Activated B cell treated with CpG ODN at 0.5 μM for 24 hours (primary cell): ENCODE data around the gene ANKRD24. TPM values are rescaled to one million over a fixed set of nuclear protein-coding genes. Genes with fewer than 3 reads are reported as not detected.
"Not testable (repeated sequence)": the region's sequence is repeated elsewhere in the genome, so short reads cannot be mapped to it uniquely, and the experiment has no call there.

Source experiments
- ATAC-seq: fragments of 200-7000 bp; cut with Tn5 transposase; one replicate; pipeline ENCODE4 v1.10.0; 2021; ENCODE audit warnings: low read depth, mild to moderate bottlenecking, moderate library complexity
- CTCF ChIA-PET: fragments of 350-600 bp; sonication (Branson Sonifier 250); formaldehyde crosslinking; loops from one replicate; lab custom pipeline; 2021; ENCODE audit warnings: antibody characterized with exemption; lab: Charles Lee
- POLR2A ChIA-PET: fragments of 350-600 bp; sonication (Branson Sonifier 250); formaldehyde crosslinking; loops from one replicate; lab custom pipeline; 2021; ENCODE audit warnings: antibody characterized with exemption; lab: Charles Lee
- DNase-seq: peaks from one replicate; pipeline ENCODE4 v3.0.0; 2022
- H3K27ac Mint-ChIP-seq: one replicate; pipeline ENCODE4 v1.8.0; 2020; ENCODE audit warnings: mixed read lengths
- H3K27me3 Mint-ChIP-seq: one replicate; pipeline ENCODE4 v1.8.0; 2021; ENCODE audit warnings: mixed read lengths
- H3K36me3 Mint-ChIP-seq: one replicate; pipeline ENCODE4 v1.8.0; 2021; ENCODE audit warnings: low read depth, mixed read lengths
- H3K4me1 Mint-ChIP-seq: one replicate; pipeline ENCODE4 v1.8.0; 2021; ENCODE audit warnings: mixed read lengths
- H3K4me3 Mint-ChIP-seq: one replicate; pipeline ENCODE4 v1.8.0; 2020; ENCODE audit warnings: mild to moderate bottlenecking, mixed read lengths
- H3K9me3 Mint-ChIP-seq: one replicate; pipeline ENCODE4 v1.8.0; 2020; ENCODE audit warnings: mixed read lengths
- CTCF ChIP-seq: fragments of 200-600 bp; IDR thresholded peaks from one replicate; pipeline ENCODE4 v1.8.0; 2022; ENCODE audit warnings: antibody characterized with exemption, mild to moderate bottlenecking
- intact Hi-C: fragments of 100-400 bp; cut with micrococcal nuclease; formaldehyde crosslinking; loops from one replicate; pipeline ENCODE4 v1.15.1; 2024
- total RNA-seq: library from RNA; stranded (reverse); gene quantifications from 2 replicates; pipeline ENCODE4 v1.2.3, GENCODE V29; 2022

Gene ANKRD24
- total RNA-seq, 1 donor from 2014 or later, result 0.49 TPM

- H3K4me3 Mint-ChIP-seq, result no peak overlapping the region
- peaks cover 5% of the 10 kb centered on the region for H3K27me3 Mint-ChIP-seq
- H3K4me1 Mint-ChIP-seq, result peaks cover 14% of the 10 kb centered on the region
- ATAC-seq (peak; percentile 95), DNase-seq (peak; percentile 84)
- no peaks in the 10 kb centered on the region for H3K9me3 Mint-ChIP-seq
- H3K36me3 Mint-ChIP-seq, result no peaks in the 10 kb centered on the region
- TF ChIP-seq CTCF, result peak; percentile 71
- ChIA-PET CTCF (interaction anchor here (0.6 to 3.6 kb wide), 30 partner anchors 14 to 378 kb away, joined by 3 to 31 read pairs (median 3); partner anchors contain the start of genes APBA3, EEF2 and STAP2), POLR2A (interaction anchor here (0.5 to 2.0 kb wide), 10 partner anchors 15 to 377 kb away, joined by 3 to 30 read pairs (median 5); partner anchors contain the start of genes EEF2, MRPL54 and ZBTB7A)
- intact Hi-C loops, result loop anchor here (1.0 kb wide), 4 partner anchors 30 to 153 kb away; partner anchors contain the start of gene ZBTB7A
- H3K27ac Mint-ChIP-seq, result peak overlapping the region; percentile 10
Observed at GRCh38 chr19:4139614-4140236, 42.8 kb upstream of the ANKRD24 start.

- Mint-ChIP-seq H3K4me1 (peaks cover 14% of the 10 kb centered on the region), H3K36me3 (no peaks in the 10 kb centered on the region), H3K27ac (peak overlapping the region; percentile 56), H3K4me3 (peak overlapping the region; percentile 56), H3K9me3 (no peaks in the 10 kb centered on the region), H3K27me3 (peaks cover 7% of the 10 kb centered on the region)
- TF ChIP-seq CTCF, result no peak
- intact Hi-C loops, result loop anchor here (1.0 kb wide), 1 partner anchor 64 kb away; no protein-coding TSS in a partner anchor
- ATAC-seq, result peak; percentile 84
- ChIA-PET CTCF (interaction anchor here (0.6 to 3.6 kb wide), 29 partner anchors 13 to 379 kb away, joined by 3 to 31 read pairs (median 3); partner anchors contain the start of genes APBA3, EEF2 and STAP2), POLR2A (interaction anchor here (0.5 to 2.0 kb wide), 10 partner anchors 14 to 378 kb away, joined by 3 to 30 read pairs (median 4); partner anchors contain the start of genes EEF2, MRPL54, YJU2 and ZBTB7A)
- DNase-seq, result peak; percentile 23
Observed at GRCh38 chr19:4140237-4140711, 42.2 kb upstream of the ANKRD24 start.

- CTCF ChIA-PET, DNase-seq, intact Hi-C loops, H3K9me3 Mint-ChIP-seq, H3K27ac Mint-ChIP-seq, ATAC-seq, H3K36me3 Mint-ChIP-seq, POLR2A ChIA-PET, H3K4me3 Mint-ChIP-seq: not testable (repeated sequence)
- H3K27me3 Mint-ChIP-seq, result peaks cover 11% of the 10 kb centered on the region
- peaks cover 14% of the 10 kb centered on the region for H3K4me1 Mint-ChIP-seq
Observed at GRCh38 chr19:4142916-4143315, 39.6 kb upstream of the ANKRD24 start.

GRCh38 chr19:4144666-4145249 lies 37.7 kb upstream of the ANKRD24 start:
- H3K36me3 Mint-ChIP-seq, result no peaks in the 10 kb centered on the region
- no peak for TF ChIP-seq CTCF
- DNase-seq (no peak), ATAC-seq (no peak)
- ChIA-PET CTCF (no interaction called here), POLR2A (no interaction called here)
- no peaks in the 10 kb centered on the region for H3K9me3 Mint-ChIP-seq
- no peak overlapping the region for H3K27ac Mint-ChIP-seq
- H3K4me1 Mint-ChIP-seq, result peaks cover 9% of the 10 kb centered on the region
- H3K27me3 Mint-ChIP-seq, result peaks cover 15% of the 10 kb centered on the region
- intact Hi-C loops, result no loop called here
- no peak overlapping the region for H3K4me3 Mint-ChIP-seq

- POLR2A ChIA-PET, result no interaction called here
- CTCF ChIA-PET, result no interaction called here
- DNase-seq (no peak), ATAC-seq (peak; percentile 31)
- Mint-ChIP-seq H3K4me1 (no peaks in the 10 kb centered on the region), H3K36me3 (no peaks in the 10 kb centered on the region), H3K4me3 (no peak overlapping the region), H3K27ac (no peak overlapping the region), H3K9me3 (no peaks in the 10 kb centered on the region), H3K27me3 (peaks cover 29% of the 10 kb centered on the region)
- TF ChIP-seq CTCF, result no peak
- intact Hi-C loops, result no loop called here
Observed at GRCh38 chr19:4149518-4150288, 32.8 kb upstream of the ANKRD24 start.
